ENCODE results near the gene KLF15. TPM values are rescaled to one million over a fixed set of nuclear protein-coding genes. Genes with fewer than 3 reads are reported as not detected.

Gene KLF15
- total RNA-seq, 4 donors from 2014 or later: 9.6 to 31.3 (median 19.2) TPM

- no peak for TF ChIP-seq POLR2A (IDR thresholded peaks at IDR 0.05)
- TF ChIP-seq, protein P1, sequence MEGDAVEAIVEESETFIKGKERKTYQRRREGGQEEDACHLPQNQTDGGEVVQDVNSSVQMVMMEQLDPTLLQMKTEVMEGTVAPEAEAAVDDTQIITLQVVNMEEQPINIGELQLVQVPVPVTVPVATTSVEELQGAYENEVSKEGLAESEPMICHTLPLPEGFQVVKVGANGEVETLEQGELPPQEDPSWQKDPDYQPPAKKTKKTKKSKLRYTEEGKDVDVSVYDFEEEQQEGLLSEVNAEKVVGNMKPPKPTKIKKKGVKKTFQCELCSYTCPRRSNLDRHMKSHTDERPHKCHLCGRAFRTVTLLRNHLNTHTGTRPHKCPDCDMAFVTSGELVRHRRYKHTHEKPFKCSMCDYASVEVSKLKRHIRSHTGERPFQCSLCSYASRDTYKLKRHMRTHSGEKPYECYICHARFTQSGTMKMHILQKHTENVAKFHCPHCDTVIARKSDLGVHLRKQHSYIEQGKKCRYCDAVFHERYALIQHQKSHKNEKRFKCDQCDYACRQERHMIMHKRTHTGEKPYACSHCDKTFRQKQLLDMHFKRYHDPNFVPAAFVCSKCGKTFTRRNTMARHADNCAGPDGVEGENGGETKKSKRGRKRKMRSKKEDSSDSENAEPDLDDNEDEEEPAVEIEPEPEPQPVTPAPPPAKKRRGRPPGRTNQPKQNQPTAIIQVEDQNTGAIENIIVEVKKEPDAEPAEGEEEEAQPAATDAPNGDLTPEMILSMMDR (IDR thresholded peaks at IDR 0.05): no peak
- WGBS, 2 donors: 78 to 89% methylated on average over 18 to 22 of the region's 22 CpGs
- intact Hi-C loops (cut with DNase I; ENCODE audit: low total_unique reads): no loop called here
- peak in 1 of 2 donors; percentile 67 for DNase-seq (ENCODE audit: low spot score in 2 of 2)
- no peak overlapping the region for H3K4me3 ChIP-seq (ENCODE audit: low read depth, poor library complexity, severe bottlenecking)
Measured at GRCh38 chr3:126300001-126300760, 57.0 kb downstream of the KLF15 start.

DNA sequence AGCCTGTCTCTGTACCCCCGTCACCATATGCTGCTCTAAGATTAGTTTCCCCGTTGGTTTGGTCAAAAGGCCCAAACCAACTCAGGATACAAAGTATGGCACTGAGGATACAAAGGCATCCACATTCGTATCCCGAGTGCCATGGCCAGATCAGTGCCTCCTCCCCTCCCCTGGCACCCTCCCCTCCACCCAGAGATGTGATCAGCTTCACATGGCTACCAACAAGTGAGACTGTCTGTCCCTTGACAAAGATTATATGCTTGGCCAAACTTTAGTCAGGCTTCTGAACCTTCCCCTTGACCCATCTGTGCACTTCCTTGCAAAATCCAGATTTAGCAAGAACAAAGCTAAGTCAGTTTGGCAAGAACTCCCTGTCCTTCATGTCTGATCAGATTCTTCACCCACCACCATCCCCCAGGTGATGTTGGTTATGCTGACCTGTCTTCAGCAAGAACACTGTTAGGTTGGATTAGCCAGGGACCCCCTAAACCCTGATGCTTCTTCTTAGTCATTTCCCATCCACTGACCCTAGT, 61.7 kb downstream of the KLF15 start:
- H3K4me3 ChIP-seq (ENCODE audit: low read depth, poor library complexity, severe bottlenecking): no peak overlapping the region
- TF ChIP-seq POLR2A (IDR thresholded peaks at IDR 0.05): no peak
- TF ChIP-seq, protein P1 (IDR thresholded peaks at IDR 0.05): no peak
- 82% methylated on average over 4 of the region's 4 CpGs for WGBS, 2 donors
- intact Hi-C loops (cut with DNase I; ENCODE audit: low total_unique reads): no loop called here
- peak in 1 of 2 donors; percentile 56 for DNase-seq (ENCODE audit: low spot score in 2 of 2)

DNA sequence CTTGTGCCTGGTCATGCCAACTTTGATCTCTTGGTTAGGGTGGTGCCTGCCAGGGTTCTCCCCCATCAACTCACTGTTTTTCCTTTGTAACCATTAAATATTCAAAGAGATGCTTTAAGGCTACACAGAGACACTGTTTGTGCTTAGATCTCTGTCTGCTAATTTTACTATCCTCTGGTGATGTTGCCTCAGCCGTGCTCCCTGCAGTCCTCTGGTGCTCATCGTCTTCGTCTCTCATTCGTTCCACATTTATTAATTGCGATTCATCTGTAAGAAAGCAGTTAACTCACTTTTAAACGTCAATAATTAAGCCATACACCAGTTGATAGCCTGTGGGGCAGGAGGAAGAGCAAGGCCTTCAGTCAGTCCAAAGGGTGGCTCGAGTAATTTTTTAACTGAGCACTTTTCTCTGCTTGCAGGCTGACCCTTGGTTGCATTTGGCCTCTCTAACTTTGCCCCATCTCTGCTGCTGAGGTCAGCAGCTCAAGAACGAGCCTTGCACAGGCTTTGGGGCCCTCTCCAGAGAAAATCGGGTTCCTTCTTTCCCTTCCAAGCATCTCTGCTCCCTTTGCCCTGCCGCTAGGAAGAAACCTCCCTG, 62.9 kb downstream of the KLF15 start:
- H3K4me3 ChIP-seq (ENCODE audit: low read depth, poor library complexity, severe bottlenecking): no peak overlapping the region
- DNase-seq (ENCODE audit: low spot score in 2 of 2): peak in 1 of 2 donors; percentile 32
- intact Hi-C loops (cut with DNase I; ENCODE audit: low total_unique reads): no loop called here
- 80 to 86% methylated on average over 10 of the region's 10 CpGs for WGBS, 2 donors
- no peak for TF ChIP-seq POLR2A (IDR thresholded peaks at IDR 0.05)
- TF ChIP-seq, protein P1 (IDR thresholded peaks at IDR 0.05): no peak

- no peak overlapping the region for H3K4me3 ChIP-seq (ENCODE audit: low read depth, poor library complexity, severe bottlenecking)
- TF ChIP-seq, protein P1 (IDR thresholded peaks at IDR 0.05): no peak
- TF ChIP-seq POLR2A (IDR thresholded peaks at IDR 0.05): no peak
- DNase-seq (ENCODE audit: low spot score in 2 of 2): peak in 1 of 2 donors; percentile 65
- intact Hi-C loops (cut with DNase I; ENCODE audit: low total_unique reads): no loop called here
- WGBS, 2 donors: 76 to 85% methylated on average over 17 of the region's 17 CpGs
Measured at GRCh38 chr3:126293370-126294082, 63.7 kb downstream of the KLF15 start.

Other genes with a start within 250 kb of the KLF15 start
- 1 to 10 TPM; 2.3 to 8.1 (median 6.0) TPM for gene ALDH1L1, start 176.8 kb downstream of the KLF15 start, total RNA-seq
- gene CFAP100, start 37.5 kb upstream of the KLF15 start, total RNA-seq: not detected
- 10 to 100 TPM; 37.5 to 62.0 (median 52.3) TPM for gene ZXDC, start 118.5 kb upstream of the KLF15 start, total RNA-seq
- not detected for gene UROC1, start 160.4 kb upstream of the KLF15 start, total RNA-seq
- gene CHST13, start 166.7 kb upstream of the KLF15 start, total RNA-seq: under 1 TPM in 1 of 4 donors, not detected in 3; 0.32 TPM
- gene C3orf22, start 201.5 kb upstream of the KLF15 start, total RNA-seq: not detected

Measured in lower leg skin (tissue), 4 donors.